Endothelial cell of umbilical vein (primary cell): Measurements from ENCODE around the gene PID1.

Experiments used
- CTCF ChIP-seq, 2 donors: IDR thresholded peaks; 1 replicate in 1 of 2; 2 replicates in 1 of 2; pipeline ENCODE4 v1.5.1; 2011; ENCODE audit warnings: low read length in 2 of 2, mild to moderate bottlenecking in 2 of 2, moderate library complexity in 2 of 2, control low read depth in 1 of 2, inconsistent platforms in 1 of 2, low read depth in 1 of 2; ENCODE audit not compliant: insufficient read depth in 1 of 2; ENCODE audit errors: extremely low read depth in 1 of 2
- EZH2 ChIP-seq: IDR thresholded peaks from 2 replicates; pipeline ENCODE4 v1.6.1; 2012; ENCODE audit warnings: borderline replicate concordance, low read depth, mild to moderate bottlenecking, moderate library complexity, low read length, inconsistent platforms; ENCODE audit not compliant: severe bottlenecking
- FOS ChIP-seq: IDR thresholded peaks from 2 replicates; pipeline ENCODE4 v1.6.1; 2011; ENCODE audit warnings: mild to moderate bottlenecking, low read length, moderate library complexity, borderline replicate concordance; ENCODE audit not compliant: insufficient read depth
- MYC ChIP-seq: IDR thresholded peaks from one replicate; pipeline ENCODE4 v1.6.1; 2011; ENCODE audit warnings: mild to moderate bottlenecking, low read depth, low read length
- POLR2A ChIP-seq: IDR thresholded peaks from 2 replicates; pipeline ENCODE4 v1.6.1; 2012; ENCODE audit warnings: low read depth, mild to moderate bottlenecking, control low read depth, low read length
- POLR2AphosphoS5 ChIP-seq: IDR thresholded peaks from 2 replicates; pipeline ENCODE4 v1.6.1; 2012; ENCODE audit warnings: low read depth, mild to moderate bottlenecking, control low read depth, low read length, moderate library complexity; ENCODE audit not compliant: insufficient read depth
- TF ChIP-seq, protein P1 (sequence below): IDR thresholded peaks from 2 replicates; pipeline ENCODE4 v1.6.1; 2011; ENCODE audit not compliant: insufficient read depth, insufficient read length

- TF ChIP-seq POLR2AphosphoS5: no peak
- no peak for TF ChIP-seq CTCF (IDR thresholded peaks at IDR 0.05; ENCODE audit: extremely low read depth in 1 of 2, insufficient read depth in 1 of 2, low read depth in 1 of 2, low read length in 2 of 2)
- no peak for TF ChIP-seq POLR2A
- TF ChIP-seq MYC: no peak
- TF ChIP-seq, protein P1, sequence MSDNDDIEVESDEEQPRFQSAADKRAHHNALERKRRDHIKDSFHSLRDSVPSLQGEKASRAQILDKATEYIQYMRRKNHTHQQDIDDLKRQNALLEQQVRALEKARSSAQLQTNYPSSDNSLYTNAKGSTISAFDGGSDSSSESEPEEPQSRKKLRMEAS: no peak
- no peak for TF ChIP-seq EZH2
- TF ChIP-seq FOS: no peak
Measured at GRCh38 chr2:229153267-229153666, 117.8 kb downstream of the PID1 start.
